GM23248 (cell line): Measurements from ENCODE around the gene SOX5. TPM values are rescaled to one million over a fixed set of nuclear protein-coding genes. Genes with fewer than 3 reads are reported as not detected.

Experiments
- DNase-seq: peaks from one replicate; pipeline ENCODE4 v3.0.0-alpha.2; 2015
- H2AFZ ChIP-seq: fragments of 200-600 bp; sonication (generic); 2 replicates; pipeline ENCODE4 v1.6.1; 2016; ENCODE audit warnings: antibody characterized with exemption
- H3F3A ChIP-seq: fragments of 200-600 bp; sonication (generic); 2 replicates; pipeline ENCODE4 v1.6.1; 2016; ENCODE audit warnings: mild to moderate bottlenecking, antibody characterized with exemption, mixed run types; ENCODE audit not compliant: insufficient read depth
- H3K27ac ChIP-seq: fragments of 200-600 bp; sonication (generic); 2 replicates; pipeline ENCODE4 v1.5.1; 2016; ENCODE audit warnings: mild to moderate bottlenecking
- H3K27me3 ChIP-seq: fragments of 200-600 bp; sonication (generic); replicated peaks from 2 replicates; pipeline ENCODE4 v1.6.1; 2016; ENCODE audit warnings: mild to moderate bottlenecking; ENCODE audit not compliant: insufficient read depth
- H3K36me3 ChIP-seq: fragments of 200-600 bp; sonication (generic); 2 replicates; pipeline ENCODE4 v1.6.1; 2016; ENCODE audit warnings: low read depth, mild to moderate bottlenecking
- H3K4me1 ChIP-seq: fragments of 200-600 bp; sonication (generic); 2 replicates; pipeline ENCODE4 v1.6.1; 2016; ENCODE audit warnings: mild to moderate bottlenecking; ENCODE audit not compliant: insufficient read depth
- H3K4me2 ChIP-seq: fragments of 200-600 bp; sonication (generic); one replicate; pipeline ENCODE4 v1.6.1; 2016; ENCODE audit warnings: mild to moderate bottlenecking; ENCODE audit not compliant: unreplicated experiment
- H3K4me3 ChIP-seq: fragments of 200-600 bp; sonication (generic); 2 replicates; pipeline ENCODE4 v1.5.1; 2016; ENCODE audit warnings: mild to moderate bottlenecking
- H3K79me2 ChIP-seq: fragments of 200-600 bp; sonication (generic); 2 replicates; pipeline ENCODE4 v1.6.1; 2016; ENCODE audit warnings: mild to moderate bottlenecking; ENCODE audit not compliant: insufficient read depth
- H3K9ac ChIP-seq: fragments of 200-600 bp; sonication (generic); 2 replicates; pipeline ENCODE4 v1.6.1; 2016; ENCODE audit warnings: mild to moderate bottlenecking
- H3K9me2 ChIP-seq: fragments of 200-600 bp; sonication (generic); 2 replicates; pipeline ENCODE4 v1.6.1; 2016; ENCODE audit warnings: mixed run types, mild to moderate bottlenecking, moderate library complexity; ENCODE audit not compliant: insufficient read depth
- H3K9me3 ChIP-seq: fragments of 200-600 bp; sonication (generic); one replicate; pipeline ENCODE4 v1.6.1; 2017; ENCODE audit warnings: low read depth
- H4K20me1 ChIP-seq: fragments of 200-600 bp; sonication (generic); 2 replicates; pipeline ENCODE4 v1.6.0; 2016; ENCODE audit not compliant: insufficient read depth
- EZH2 ChIP-seq: fragments of 200-600 bp; sonication (generic); IDR thresholded peaks from 2 replicates; pipeline ENCODE4 v1.6.1; 2018; ENCODE audit warnings: antibody characterized with exemption, mild to moderate bottlenecking; ENCODE audit not compliant: insufficient read depth, poor library complexity, severe bottlenecking
- EZH2phosphoT487 ChIP-seq: fragments of 200-600 bp; sonication (generic); IDR thresholded peaks from 2 replicates; pipeline ENCODE4 v1.6.1; 2018; ENCODE audit warnings: antibody characterized with exemption, moderate library complexity, mild to moderate bottlenecking, low read depth; ENCODE audit not compliant: insufficient read depth
- WGBS, 2 experiments: methylation state at CpG; one replicate each; pipeline ENCODE4 v1.1.6; 2015 to 2017; ENCODE audit warnings: low lambda C conversion rate in 2 of 2, low coverage in 1 of 2; ENCODE audit errors: missing lambda C conversion rate in 2 of 2; 5-methylcytosine and 5-hydroxymethylcytosine counted together
- in situ Hi-C: fragments of 300-500 bp; cut with MboI; formaldehyde crosslinking; loops from 2 replicates; pipeline ENCODE4 v1.15.0; 2020
- polyA plus RNA-seq: library from polyadenylated mRNA; unstranded; fragments of >200 nt; fragmentation: Nextera tagmentation; extraction: Ambion mirVana; gene quantifications from 2 replicates; pipeline ENCODE4 v1.2.1, GENCODE V29; 2016
- total RNA-seq: library from RNA; depleted of rRNA; stranded (reverse); fragments of >200 nt; shearing (Covaris generic); gene quantifications from 2 replicates; pipeline ENCODE4 v1.2.3, GENCODE V29; 2014; rRNA removed

SOX5 gene
- not detected in 2 replicates for total RNA-seq
- not detected in 2 replicates for polyA plus RNA-seq

DNA sequence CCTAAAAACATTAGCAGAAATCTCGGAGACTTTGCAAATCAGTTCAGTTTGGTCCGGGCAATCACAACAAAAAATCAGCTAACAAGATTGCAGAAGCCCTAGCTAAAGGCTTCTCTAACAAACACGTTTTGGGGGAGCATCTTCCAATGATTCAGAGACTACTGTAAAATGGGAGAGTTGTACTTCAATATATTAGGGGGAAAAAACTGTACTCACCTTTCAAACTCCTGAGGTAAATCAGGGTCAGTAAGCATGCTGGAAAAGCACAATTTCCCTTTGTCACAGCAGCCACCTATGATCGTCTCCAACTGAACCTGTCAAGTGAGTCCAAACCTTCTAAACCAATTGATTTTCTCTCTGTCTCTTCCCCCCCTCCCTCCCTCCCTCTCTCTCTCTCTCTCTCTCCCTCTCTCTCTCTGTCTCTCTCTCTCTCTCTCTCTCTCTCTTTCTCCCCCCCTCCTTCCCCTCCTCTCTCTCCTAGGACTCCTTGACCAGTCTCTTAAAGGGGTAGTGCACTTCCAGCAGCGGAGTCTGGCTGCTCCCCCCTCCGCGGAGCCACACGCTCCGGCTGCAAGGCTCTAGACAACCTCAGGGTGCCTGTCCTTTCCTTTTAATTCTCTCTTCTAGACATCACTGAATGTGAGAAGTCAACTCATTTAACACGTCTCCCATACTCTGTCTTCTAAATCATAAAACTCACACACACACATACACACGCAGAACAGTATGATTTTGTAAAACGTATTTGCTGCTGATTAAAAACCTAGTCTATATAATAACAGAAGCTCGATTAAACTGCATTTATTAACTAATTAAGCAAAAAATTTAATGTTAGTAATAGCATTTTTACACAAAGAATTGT is at the start of gene SOX5:
TSS of gene SOX5 (minus strand) at position 323 of the 862 bp plus-strand sequence. CDS start at position 254, 69 bp downstream.
- Histone ChIP-seq H3F3A (no peaks in the 10 kb centered on the region), H3K79me2 (no peaks in the 10 kb centered on the region), H3K9ac (no peak within 1 kb of the TSS), H3K9me2 (no peaks in the 10 kb centered on the region), H3K4me3 (no peak within 1 kb of the TSS), H3K27ac (no peak within 1 kb of the TSS), H3K4me2 (no peak within 1 kb of the TSS), H3K9me3 (no peaks in the 10 kb centered on the region), H2AFZ (peak within 1 kb of the TSS; percentile 14; the same call in 1 of the 2 replicates), H3K27me3 (peaks cover 24% of the 10 kb centered on the region), H3K36me3 (no peaks in the 10 kb centered on the region), H4K20me1 (no peaks in the 10 kb centered on the region), H3K4me1 (no peaks in the 10 kb centered on the region)
- WGBS, 2 experiments = 0 to 1% methylated on average over 13 of the region's 13 CpGs
- TF ChIP-seq EZH2phosphoT487 = no peak
- TF ChIP-seq EZH2 = no peak
- DNase-seq = peak; percentile 0
- in situ Hi-C loops = no loop called here

- Histone ChIP-seq H3K9ac (no peak overlapping the region), H3K27ac (no peak overlapping the region), H3K27me3 (no peaks in the 10 kb centered on the region), H2AFZ (no peak overlapping the region), H3F3A (no peaks in the 10 kb centered on the region), H3K4me2 (no peak overlapping the region), H3K9me2 (no peaks in the 10 kb centered on the region), H3K9me3 (no peaks in the 10 kb centered on the region), H3K4me3 (no peak overlapping the region), H3K79me2 (no peaks in the 10 kb centered on the region), H4K20me1 (no peaks in the 10 kb centered on the region), H3K36me3 (no peaks in the 10 kb centered on the region), H3K4me1 (no peaks in the 10 kb centered on the region)
- WGBS, 2 experiments = 67 to 80% methylated on average over 1 of the region's 1 CpG
- in situ Hi-C loops = no loop called here
- no peak for TF ChIP-seq EZH2phosphoT487
- no peak for TF ChIP-seq EZH2
- no peak for DNase-seq
These were observed 37.6 kb upstream of the SOX5 start for GRCh38 chr12:23987046-23987445.

DNA sequence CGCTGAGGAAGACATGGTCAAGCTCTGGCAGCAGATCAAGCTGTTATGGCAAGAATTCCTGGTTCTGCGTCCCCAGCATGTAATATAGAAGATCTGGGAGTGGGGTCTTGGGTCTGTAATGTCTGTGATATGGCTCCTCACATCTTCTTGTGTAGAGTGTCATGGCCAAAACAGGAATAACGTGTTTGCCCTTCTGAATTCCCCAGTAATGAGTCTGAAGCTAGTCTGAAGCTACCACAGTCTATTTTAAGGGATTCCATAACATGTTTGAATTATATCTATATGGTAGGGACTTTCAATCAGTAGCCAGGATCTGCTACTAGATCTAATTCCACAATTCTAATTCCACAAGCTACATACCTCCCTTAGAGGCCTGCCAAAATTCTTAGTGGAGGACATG is 31.4 kb upstream of the SOX5 start:
- H3K4me3 ChIP-seq = no peak overlapping the region
- no peaks in the 10 kb centered on the region for H3K4me1 ChIP-seq
- DNase-seq = no peak
- H3K9me2 ChIP-seq = no peaks in the 10 kb centered on the region
- WGBS, 2 experiments = 11 to 22% methylated on average over 3 of the region's 3 CpGs
- H3K4me2 ChIP-seq = no peak overlapping the region
- no peaks in the 10 kb centered on the region for H3K9me3 ChIP-seq
- H3K79me2 ChIP-seq = no peaks in the 10 kb centered on the region
- H4K20me1 ChIP-seq = no peaks in the 10 kb centered on the region
- H3K36me3 ChIP-seq = no peaks in the 10 kb centered on the region
- in situ Hi-C loops = no loop called here
- H2AFZ ChIP-seq = no peak overlapping the region
- no peak for TF ChIP-seq EZH2phosphoT487
- no peak for TF ChIP-seq EZH2
- no peak overlapping the region for H3K9ac ChIP-seq
- no peaks in the 10 kb centered on the region for H3K27me3 ChIP-seq
- H3K27ac ChIP-seq = no peak overlapping the region
- H3F3A ChIP-seq = no peaks in the 10 kb centered on the region

GRCh38 chr12:23964812-23965211 is 15.3 kb upstream of the SOX5 start:
- no peaks in the 10 kb centered on the region for H3F3A ChIP-seq
- TF ChIP-seq EZH2phosphoT487 (no peak), EZH2 (no peak)
- in situ Hi-C loops = no loop called here
- H3K36me3 ChIP-seq = no peaks in the 10 kb centered on the region
- H3K79me2 ChIP-seq = no peaks in the 10 kb centered on the region
- H3K4me1 ChIP-seq = no peaks in the 10 kb centered on the region
- no peak overlapping the region for H3K4me3 ChIP-seq
- no peaks in the 10 kb centered on the region for H3K9me2 ChIP-seq
- H3K4me2 ChIP-seq = no peak overlapping the region
- no peaks in the 10 kb centered on the region for H3K27me3 ChIP-seq
- DNase-seq = no peak
- no peak overlapping the region for H2AFZ ChIP-seq
- WGBS, 2 experiments = 37 to 52% methylated on average over 6 to 9 of the region's 10 CpGs
- H3K9me3 ChIP-seq = no peaks in the 10 kb centered on the region
- no peak overlapping the region for H3K27ac ChIP-seq
- no peaks in the 10 kb centered on the region for H4K20me1 ChIP-seq
- H3K9ac ChIP-seq = no peak overlapping the region
